H9 (cell line): Measurements from ENCODE around the gene RIBC1. TPM values are rescaled to one million over a fixed set of nuclear protein-coding genes. Genes with fewer than 3 reads are reported as not detected.

ENCODE experiments used
- DNase-seq: peaks from one replicate; pipeline ENCODE4 v3.0.0-alpha.2; 2017
- H2AFZ ChIP-seq: one replicate; pipeline ENCODE4 v1.6.1; 2013; ENCODE audit warnings: mild to moderate bottlenecking, low read length, control low read depth, moderate library complexity
- H2AK5ac ChIP-seq: 2 replicates; pipeline ENCODE4 v1.6.1; 2013; ENCODE audit warnings: low read length, control low read depth, mixed read lengths; ENCODE audit not compliant: insufficient read length
- H2BK120ac ChIP-seq: one replicate; pipeline ENCODE4 v1.6.1; 2013; ENCODE audit warnings: low read depth, mild to moderate bottlenecking, low read length, control low read depth, inconsistent platforms; ENCODE audit not compliant: poor library complexity, severe bottlenecking
- H2BK12ac ChIP-seq: 2 replicates; pipeline ENCODE4 v1.6.1; 2013; ENCODE audit warnings: low read length, control low read depth, mixed read lengths, low read depth; ENCODE audit not compliant: insufficient read length
- H2BK15ac ChIP-seq: 2 replicates; pipeline ENCODE4 v1.6.1; 2013; ENCODE audit warnings: low read depth, low read length, control low read depth
- H2BK20ac ChIP-seq: one replicate; pipeline ENCODE4 v1.6.1; 2013; ENCODE audit warnings: low read depth, mild to moderate bottlenecking, low read length, control low read depth, inconsistent platforms; ENCODE audit not compliant: poor library complexity, severe bottlenecking
- H2BK5ac ChIP-seq: 2 replicates; pipeline ENCODE4 v1.6.1; 2013; ENCODE audit warnings: low read length, control low read depth, mixed read lengths; ENCODE audit not compliant: insufficient read length
- H3K14ac ChIP-seq: 2 replicates; pipeline ENCODE4 v1.6.1; 2013; ENCODE audit warnings: low read length, control low read depth; ENCODE audit not compliant: insufficient read depth
- H3K18ac ChIP-seq: 2 replicates; pipeline ENCODE4 v1.6.1; 2013; ENCODE audit warnings: low read depth, mild to moderate bottlenecking, mixed read lengths, low read length, control low read depth; ENCODE audit not compliant: insufficient read length
- H3K23ac ChIP-seq: 2 replicates; pipeline ENCODE4 v1.6.1; 2013; ENCODE audit warnings: low read length, control low read depth, mixed read lengths, low read depth; ENCODE audit not compliant: insufficient read length
- H3K23me2 ChIP-seq: 2 replicates; pipeline ENCODE4 v1.6.1; 2013; ENCODE audit warnings: low read depth, mild to moderate bottlenecking, mixed read lengths, low read length, control low read depth; ENCODE audit not compliant: insufficient read length, poor library complexity, severe bottlenecking
- H3K27ac ChIP-seq: 2 replicates; pipeline ENCODE4 v1.5.1; 2013; ENCODE audit warnings: low read length, control low read depth, mixed read lengths, low read depth; ENCODE audit not compliant: insufficient read length
- H3K27me3 ChIP-seq: 2 replicates; pipeline ENCODE4 v1.6.1; 2013; ENCODE audit warnings: low read length, control low read depth, inconsistent platforms; ENCODE audit not compliant: insufficient read depth
- H3K4ac ChIP-seq: 2 replicates; pipeline ENCODE4 v1.6.1; 2013; ENCODE audit warnings: low read depth, mild to moderate bottlenecking, control low read depth, inconsistent platforms, low read length, moderate library complexity
- H3K4me1 ChIP-seq: 2 replicates; pipeline ENCODE4 v1.6.1; 2013; ENCODE audit warnings: low read length, control low read depth, inconsistent platforms; ENCODE audit not compliant: insufficient read depth
- H3K4me2 ChIP-seq: 2 replicates; pipeline ENCODE4 v1.6.1; 2013; ENCODE audit warnings: low read length, control low read depth, mixed read lengths; ENCODE audit not compliant: insufficient read length, insufficient read depth
- H3K56ac ChIP-seq: 2 replicates; pipeline ENCODE4 v1.6.1; 2013; ENCODE audit warnings: low read depth, mild to moderate bottlenecking, mixed read lengths, low read length, control low read depth; ENCODE audit not compliant: insufficient read length
- H3K79me1 ChIP-seq: 2 replicates; pipeline ENCODE4 v1.6.1; 2013; ENCODE audit warnings: low read depth, mild to moderate bottlenecking, moderate library complexity, low read length, control low read depth, inconsistent platforms; ENCODE audit not compliant: insufficient read depth, poor library complexity, severe bottlenecking
- H3K79me2 ChIP-seq: 2 replicates; pipeline ENCODE4 v1.6.1; 2013; ENCODE audit warnings: low read length, control low read depth, inconsistent platforms; ENCODE audit not compliant: insufficient read depth
- H3K9ac ChIP-seq: 2 replicates; pipeline ENCODE4 v1.6.1; 2013; ENCODE audit warnings: low read length, control low read depth, mixed read lengths; ENCODE audit not compliant: insufficient read length; ENCODE audit errors: extremely low read depth
- H3K9me3 ChIP-seq: one replicate; pipeline ENCODE4 v1.6.1; 2013; ENCODE audit warnings: low read depth, low read length, inconsistent platforms; ENCODE audit not compliant: control insufficient read depth
- H3T11ph ChIP-seq: one replicate; pipeline ENCODE4 v1.6.1; 2013; ENCODE audit warnings: mild to moderate bottlenecking, low read length, control low read depth, inconsistent platforms
- H4K20me1 ChIP-seq: one replicate; pipeline ENCODE4 v1.6.1; 2013; ENCODE audit not compliant: control insufficient read depth, insufficient read length, insufficient read depth
- H4K5ac ChIP-seq: 2 replicates; pipeline ENCODE4 v1.6.1; 2013; ENCODE audit warnings: low read depth, mild to moderate bottlenecking, mixed read lengths, low read length, control low read depth; ENCODE audit not compliant: insufficient read length
- H4K8ac ChIP-seq: replicated peaks from 2 replicates; pipeline ENCODE4 v1.6.1; 2013; ENCODE audit warnings: low read length, control low read depth, mixed read lengths, low read depth; ENCODE audit not compliant: insufficient read length
- H4K91ac ChIP-seq: 2 replicates; pipeline ENCODE4 v1.6.1; 2013; ENCODE audit warnings: low read depth, mild to moderate bottlenecking, moderate library complexity, mixed read lengths, low read length, control low read depth; ENCODE audit not compliant: insufficient read length
- H3K27ac Mint-ChIP-seq, 3 experiments: 2 replicates in 2 of 3; 3 replicates in 1 of 3; pipeline ENCODE4 v1.8.0; 2020 to 2021; ENCODE audit warnings: mixed read lengths in 3 of 3, mild to moderate bottlenecking in 1 of 3, moderate library complexity in 1 of 3
- H3K27me3 Mint-ChIP-seq: 2 replicates; pipeline ENCODE4 v1.8.0; 2021; ENCODE audit warnings: low read depth, mild to moderate bottlenecking, moderate library complexity, mixed read lengths
- H3K36me3 Mint-ChIP-seq, 3 experiments: 2 replicates in 2 of 3; 3 replicates in 1 of 3; pipeline ENCODE4 v1.8.0; 2020 to 2021; ENCODE audit warnings: low read depth in 3 of 3, mixed read lengths in 3 of 3; ENCODE audit not compliant: insufficient read depth in 1 of 3
- H3K4me1 Mint-ChIP-seq, 2 experiments: 2 replicates each; pipeline ENCODE4 v1.8.0; 2020; ENCODE audit warnings: mixed read lengths in 2 of 2
- H3K4me3 Mint-ChIP-seq, 2 experiments: 2 replicates in 1 of 2; 3 replicates in 1 of 2; pipeline ENCODE4 v1.8.0; 2020 to 2021; ENCODE audit warnings: mild to moderate bottlenecking in 2 of 2, mixed read lengths in 2 of 2, moderate library complexity in 1 of 2
- H3K9me3 Mint-ChIP-seq, 2 experiments: 2 replicates in 1 of 2; 3 replicates in 1 of 2; pipeline ENCODE4 v1.8.0; 2020; ENCODE audit warnings: mild to moderate bottlenecking in 2 of 2, mixed read lengths in 2 of 2, moderate library complexity in 1 of 2
- CTCF ChIP-seq: fragments of 200-600 bp; sonication (generic); conservative IDR thresholded peaks from 3 replicates; pipeline ENCODE4 v1.8.0; 2021; ENCODE audit warnings: antibody characterized with exemption, mild to moderate bottlenecking
- total RNA-seq: library from RNA; stranded (reverse); gene quantifications from 2 replicates; pipeline ENCODE4 v1.2.1, GENCODE V29; 2021

Gene RIBC1
- total RNA-seq, 1 experiment from 2014 or later = 1.2 TPM

GRCh38 chrX:53452812-53453211 lies 30.1 kb downstream of the RIBC1 start:
- Mint-ChIP-seq H3K9me3 (peaks cover 55% of the 10 kb centered on the region in 2 experiments), H3K4me3 (no peak overlapping the region), H3K4me1 (peaks cover 0 to 4% of the 10 kb centered on the region in 2 experiments; a peak in 1 of 4 replicates), H3K36me3 (peaks cover 0 to 5% (median 0%) of the 10 kb centered on the region in 3 experiments; a peak in 3 of 7 replicates), H3K27me3 (no peaks in the 10 kb centered on the region; the same call in none of the 2 replicates), H3K27ac (no peak overlapping the region)
- Histone ChIP-seq H2BK5ac (no peak overlapping the region), H3K9me3 (peaks cover 26% of the 10 kb centered on the region), H3K4ac (no peak overlapping the region), H2AK5ac (no peak overlapping the region), H4K91ac (no peak overlapping the region), H2BK15ac (no peak overlapping the region), H2BK20ac (no peak overlapping the region), H3K18ac (no peak overlapping the region), H2BK120ac (no peak overlapping the region), H4K5ac (no peak overlapping the region), H3K79me1 (no peaks in the 10 kb centered on the region), H3T11ph (no peak overlapping the region), H3K9ac (no peak overlapping the region), H3K23ac (no peak overlapping the region), H3K4me2 (no peak overlapping the region), H2BK12ac (no peak overlapping the region), H3K4me1 (no peaks in the 10 kb centered on the region), H3K27me3 (no peaks in the 10 kb centered on the region), H3K14ac (no peak overlapping the region), H4K8ac (no peak overlapping the region), H3K56ac (no peak overlapping the region), H3K23me2 (no peaks in the 10 kb centered on the region), H3K27ac (no peak overlapping the region), H3K79me2 (no peaks in the 10 kb centered on the region), H2AFZ (no peak overlapping the region), H4K20me1 (no peaks in the 10 kb centered on the region)
- no peak for TF ChIP-seq CTCF
- DNase-seq = no peak
